GM23338 (cell line): Measurements from ENCODE around the gene RC3H2. TPM values are rescaled to one million over a fixed set of nuclear protein-coding genes. Genes with fewer than 3 reads are reported as not detected.

ENCODE experiments used
- ATAC-seq: fragments of 200-7000 bp; cut with Tn5 transposase; 3 replicates; pipeline ENCODE4 v1.9.1; 2020
- DNase-seq: peaks from one replicate; pipeline ENCODE4 v3.0.0-alpha.2; 2015; ENCODE audit warnings: low spot score
- H2AFZ ChIP-seq: fragments of 200-600 bp; sonication (generic); 2 replicates; pipeline ENCODE4 v1.8.0; 2016; ENCODE audit warnings: antibody characterized with exemption, mild to moderate bottlenecking, moderate library complexity
- H3F3A ChIP-seq: fragments of 200-600 bp; sonication (generic); replicated peaks from 2 replicates; pipeline ENCODE4 v1.8.0; 2017; ENCODE audit warnings: antibody characterized with exemption, mixed run types, low read depth
- H3K27ac ChIP-seq: fragments of 200-600 bp; sonication (generic); 2 replicates; pipeline ENCODE4 v1.6.1; 2016; ENCODE audit warnings: low read depth
- H3K27me3 ChIP-seq: fragments of 200-600 bp; sonication (generic); 2 replicates; pipeline ENCODE4 v1.8.0; 2016; ENCODE audit warnings: mild to moderate bottlenecking, mixed run types, moderate library complexity; ENCODE audit not compliant: insufficient read depth
- H3K36me3 ChIP-seq: fragments of 200-600 bp; sonication (generic); 2 replicates; pipeline ENCODE4 v1.8.0; 2016; ENCODE audit warnings: mild to moderate bottlenecking; ENCODE audit not compliant: insufficient read depth
- H3K4me1 ChIP-seq: fragments of 200-600 bp; sonication (generic); 2 replicates; pipeline ENCODE4 v1.8.0; 2016; ENCODE audit warnings: mild to moderate bottlenecking, moderate library complexity; ENCODE audit not compliant: insufficient read depth
- H3K4me2 ChIP-seq: fragments of 200-600 bp; sonication (generic); 2 replicates; pipeline ENCODE4 v1.7.1; 2017; ENCODE audit warnings: mixed run types
- H3K4me3 ChIP-seq: fragments of 200-600 bp; sonication (generic); 2 replicates; pipeline ENCODE4 v1.6.1; 2016; ENCODE audit warnings: mixed run types
- H3K79me2 ChIP-seq: fragments of 200-600 bp; sonication (generic); replicated peaks from 2 replicates; pipeline ENCODE4 v1.8.0; 2017; ENCODE audit warnings: mild to moderate bottlenecking; ENCODE audit not compliant: insufficient read depth
- H3K9me2 ChIP-seq: fragments of 200-600 bp; sonication (generic); 2 replicates; pipeline ENCODE4 v1.8.0; 2017; ENCODE audit not compliant: insufficient read depth
- H4K20me1 ChIP-seq: fragments of 200-600 bp; sonication (generic); replicated peaks from 2 replicates; pipeline ENCODE4 v1.8.0; 2017; ENCODE audit warnings: mild to moderate bottlenecking; ENCODE audit not compliant: insufficient read depth
- H3K27ac Mint-ChIP-seq: 2 replicates; pipeline ENCODE4 v1.8.0; 2020; ENCODE audit warnings: inconsistent platforms, mild to moderate bottlenecking, moderate library complexity, mixed read lengths
- H3K27me3 Mint-ChIP-seq: 3 replicates; pipeline ENCODE4 v1.8.0; 2022; ENCODE audit warnings: low read depth, mild to moderate bottlenecking, moderate library complexity, mixed read lengths, inconsistent platforms; ENCODE audit not compliant: insufficient read depth, poor library complexity
- H3K36me3 Mint-ChIP-seq: 3 replicates; pipeline ENCODE4 v1.8.0; 2021; ENCODE audit warnings: low read depth, mild to moderate bottlenecking, inconsistent platforms, moderate library complexity, mixed read lengths
- H3K4me1 Mint-ChIP-seq: 3 replicates; pipeline ENCODE4 v1.8.0; 2020; ENCODE audit warnings: mild to moderate bottlenecking, inconsistent platforms, mixed read lengths
- H3K4me3 Mint-ChIP-seq: 3 replicates; pipeline ENCODE4 v1.8.0; 2021; ENCODE audit warnings: moderate library complexity, mild to moderate bottlenecking, inconsistent platforms, mixed read lengths
- H3K9me3 Mint-ChIP-seq: 3 replicates; pipeline ENCODE4 v1.8.0; 2020; ENCODE audit warnings: moderate library complexity, mild to moderate bottlenecking, inconsistent platforms, mixed read lengths
- CREB1 ChIP-seq: fragments of 250-450 bp; sonication (Bioruptor Pico); IDR thresholded peaks from 2 replicates; pipeline ENCODE4 v1.5.0; 2020; ENCODE audit warnings: low read depth, mild to moderate bottlenecking, moderate library complexity
- CTCF ChIP-seq, 2 experiments: fragments of 200-600 bp in 1 of 2; sonication (generic) in 1 of 2; conservative IDR thresholded peaks; 2 replicates each; pipeline versions ENCODE4 v1.5.1 to v1.6.1; 2016 to 2017; ENCODE audit warnings: antibody characterized with exemption in 2 of 2, low read depth in 2 of 2, mild to moderate bottlenecking in 2 of 2, moderate library complexity in 1 of 2
- ETS1 ChIP-seq: IDR thresholded peaks from 2 replicates; pipeline ENCODE4 v1.6.1; 2016; ENCODE audit warnings: antibody characterized with exemption
- EZH2 ChIP-seq: fragments of 200-600 bp; sonication (generic); IDR thresholded peaks from one replicate; pipeline ENCODE4 v1.8.0; 2017; ENCODE audit warnings: antibody characterized with exemption, mild to moderate bottlenecking, low read depth; ENCODE audit not compliant: unreplicated experiment
- EZH2phosphoT487 ChIP-seq: fragments of 200-600 bp; sonication (generic); IDR thresholded peaks from one replicate; pipeline ENCODE4 v1.8.1; 2018; ENCODE audit warnings: antibody characterized with exemption; ENCODE audit not compliant: unreplicated experiment
- JUNB ChIP-seq: IDR thresholded peaks from one replicate; pipeline ENCODE4 v1.6.1; 2016; ENCODE audit warnings: antibody characterized with exemption; ENCODE audit not compliant: unreplicated experiment
- NANOG ChIP-seq: IDR thresholded peaks from 2 replicates; pipeline ENCODE4 v1.6.1; 2016; ENCODE audit warnings: antibody characterized with exemption, borderline replicate concordance
- POLR2AphosphoS5 ChIP-seq: IDR thresholded peaks from 2 replicates; pipeline ENCODE4 v1.6.1; 2016; ENCODE audit warnings: antibody characterized with exemption, low read depth
- REST ChIP-seq: IDR thresholded peaks from one replicate; pipeline ENCODE4 v1.6.1; 2018; ENCODE audit warnings: antibody characterized with exemption; ENCODE audit not compliant: unreplicated experiment
- STAT1 ChIP-seq: IDR thresholded peaks from one replicate; pipeline ENCODE4 v1.6.1; 2016; ENCODE audit warnings: antibody characterized with exemption; ENCODE audit not compliant: unreplicated experiment
- ZNF114 ChIP-seq: fragments of 250-450 bp; sonication (Bioruptor Pico); IDR thresholded peaks from 2 replicates; pipeline ENCODE4 v1.5.0; 2020; ENCODE audit warnings: mild to moderate bottlenecking, moderate library complexity
- ZNF331 ChIP-seq: fragments of 250-450 bp; sonication (Bioruptor Pico); IDR thresholded peaks from 2 replicates; pipeline ENCODE4 v1.5.0; 2020; ENCODE audit warnings: low read depth, mild to moderate bottlenecking, moderate library complexity
- polyA plus RNA-seq: library from polyadenylated mRNA; unstranded; fragments of >200 nt; fragmentation: Nextera tagmentation; extraction: Ambion mirVana; gene quantifications from 2 replicates; pipeline ENCODE4 v1.2.1, GENCODE V29; 2016
- total RNA-seq: library from RNA; depleted of rRNA; stranded (reverse); fragments of >200 nt; shearing (Covaris generic); gene quantifications from 2 replicates; pipeline ENCODE4 v1.2.3, GENCODE V29; 2014
- TF ChIP-seq, protein P1 (sequence below): fragments of 250-450 bp; sonication (Bioruptor Pico); IDR thresholded peaks from 2 replicates; pipeline ENCODE4 v1.5.0; 2020; ENCODE audit warnings: mild to moderate bottlenecking, moderate library complexity

Gene RC3H2
- total and polyA plus RNA-seq, 2 experiments from 2014 or later = 24.9 to 37.5 TPM

- no peak for TF ChIP-seq CTCF (conservative IDR thresholded peaks at IDR 0.05; ENCODE audit: low read depth in 2 of 2)
- no peak for TF ChIP-seq ZNF331 (CRISPR knock-in tag)
- no peak for TF ChIP-seq ZNF114 (CRISPR knock-in tag)
- no peak for TF ChIP-seq CREB1 (CRISPR knock-in tag)
- no peak for TF ChIP-seq STAT1
- no peak for TF ChIP-seq NANOG
- TF ChIP-seq POLR2AphosphoS5 = no peak
- no peak for TF ChIP-seq EZH2phosphoT487
- TF ChIP-seq JUNB = no peak
Measured at GRCh38 chr9:122951056-122951455, 45.9 kb upstream of the RC3H2 start (continued).

DNA sequence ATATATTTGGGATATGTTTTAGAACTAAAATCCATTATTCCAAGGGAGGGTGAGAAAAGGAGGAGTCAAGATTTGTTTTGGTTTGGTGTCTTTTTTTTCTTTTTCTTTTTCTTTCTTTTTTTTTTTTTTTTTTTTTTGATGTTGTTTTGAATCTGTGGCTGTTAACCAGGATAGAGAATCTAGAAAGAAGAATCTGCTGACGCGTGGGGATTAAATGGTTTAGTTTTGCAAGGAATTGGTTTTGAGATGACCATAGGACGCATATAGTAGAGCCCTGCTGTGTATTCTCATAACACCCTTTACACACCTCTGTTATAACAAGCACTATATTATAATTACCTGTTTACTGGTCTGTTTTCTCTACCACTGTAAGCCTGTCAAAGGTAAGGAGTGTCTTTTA, 45.1 kb upstream of the RC3H2 start:
- Histone ChIP-seq H3K27ac (no peak overlapping the region), H3K9me2 (no peaks in the 10 kb centered on the region), H2AFZ (no peak overlapping the region), H3K36me3 (no peaks in the 10 kb centered on the region), H3K4me3 (no peak overlapping the region), H3K79me2 (peaks cover 99% of the 10 kb centered on the region), H3K4me2 (peak overlapping the region; percentile 21), H4K20me1 (peaks cover 8% of the 10 kb centered on the region; the same call in 1 of the 2 replicates), H3K27me3 (no peaks in the 10 kb centered on the region), H3F3A (no peaks in the 10 kb centered on the region), H3K4me1 (peaks cover 44% of the 10 kb centered on the region)
- no peak for ATAC-seq
- H3K4me3 Mint-ChIP-seq = no peak overlapping the region; the same call in 2 of the 3 replicates
- no peak for DNase-seq
- H3K27me3 Mint-ChIP-seq = peaks cover 3% of the 10 kb centered on the region
- peaks cover 54% of the 10 kb centered on the region for H3K4me1 Mint-ChIP-seq
- H3K36me3 Mint-ChIP-seq = no peaks in the 10 kb centered on the region
- peak overlapping the region; percentile 65 for H3K27ac Mint-ChIP-seq
- no peaks in the 10 kb centered on the region for H3K9me3 Mint-ChIP-seq
- no peak for TF ChIP-seq NANOG
- no peak for TF ChIP-seq ZNF114 (CRISPR knock-in tag)
- TF ChIP-seq EZH2 = no peak
- no peak for TF ChIP-seq EZH2phosphoT487
- no peak for TF ChIP-seq POLR2AphosphoS5
- no peak for TF ChIP-seq REST
- no peak for TF ChIP-seq CREB1 (CRISPR knock-in tag)
- TF ChIP-seq, protein P1, sequence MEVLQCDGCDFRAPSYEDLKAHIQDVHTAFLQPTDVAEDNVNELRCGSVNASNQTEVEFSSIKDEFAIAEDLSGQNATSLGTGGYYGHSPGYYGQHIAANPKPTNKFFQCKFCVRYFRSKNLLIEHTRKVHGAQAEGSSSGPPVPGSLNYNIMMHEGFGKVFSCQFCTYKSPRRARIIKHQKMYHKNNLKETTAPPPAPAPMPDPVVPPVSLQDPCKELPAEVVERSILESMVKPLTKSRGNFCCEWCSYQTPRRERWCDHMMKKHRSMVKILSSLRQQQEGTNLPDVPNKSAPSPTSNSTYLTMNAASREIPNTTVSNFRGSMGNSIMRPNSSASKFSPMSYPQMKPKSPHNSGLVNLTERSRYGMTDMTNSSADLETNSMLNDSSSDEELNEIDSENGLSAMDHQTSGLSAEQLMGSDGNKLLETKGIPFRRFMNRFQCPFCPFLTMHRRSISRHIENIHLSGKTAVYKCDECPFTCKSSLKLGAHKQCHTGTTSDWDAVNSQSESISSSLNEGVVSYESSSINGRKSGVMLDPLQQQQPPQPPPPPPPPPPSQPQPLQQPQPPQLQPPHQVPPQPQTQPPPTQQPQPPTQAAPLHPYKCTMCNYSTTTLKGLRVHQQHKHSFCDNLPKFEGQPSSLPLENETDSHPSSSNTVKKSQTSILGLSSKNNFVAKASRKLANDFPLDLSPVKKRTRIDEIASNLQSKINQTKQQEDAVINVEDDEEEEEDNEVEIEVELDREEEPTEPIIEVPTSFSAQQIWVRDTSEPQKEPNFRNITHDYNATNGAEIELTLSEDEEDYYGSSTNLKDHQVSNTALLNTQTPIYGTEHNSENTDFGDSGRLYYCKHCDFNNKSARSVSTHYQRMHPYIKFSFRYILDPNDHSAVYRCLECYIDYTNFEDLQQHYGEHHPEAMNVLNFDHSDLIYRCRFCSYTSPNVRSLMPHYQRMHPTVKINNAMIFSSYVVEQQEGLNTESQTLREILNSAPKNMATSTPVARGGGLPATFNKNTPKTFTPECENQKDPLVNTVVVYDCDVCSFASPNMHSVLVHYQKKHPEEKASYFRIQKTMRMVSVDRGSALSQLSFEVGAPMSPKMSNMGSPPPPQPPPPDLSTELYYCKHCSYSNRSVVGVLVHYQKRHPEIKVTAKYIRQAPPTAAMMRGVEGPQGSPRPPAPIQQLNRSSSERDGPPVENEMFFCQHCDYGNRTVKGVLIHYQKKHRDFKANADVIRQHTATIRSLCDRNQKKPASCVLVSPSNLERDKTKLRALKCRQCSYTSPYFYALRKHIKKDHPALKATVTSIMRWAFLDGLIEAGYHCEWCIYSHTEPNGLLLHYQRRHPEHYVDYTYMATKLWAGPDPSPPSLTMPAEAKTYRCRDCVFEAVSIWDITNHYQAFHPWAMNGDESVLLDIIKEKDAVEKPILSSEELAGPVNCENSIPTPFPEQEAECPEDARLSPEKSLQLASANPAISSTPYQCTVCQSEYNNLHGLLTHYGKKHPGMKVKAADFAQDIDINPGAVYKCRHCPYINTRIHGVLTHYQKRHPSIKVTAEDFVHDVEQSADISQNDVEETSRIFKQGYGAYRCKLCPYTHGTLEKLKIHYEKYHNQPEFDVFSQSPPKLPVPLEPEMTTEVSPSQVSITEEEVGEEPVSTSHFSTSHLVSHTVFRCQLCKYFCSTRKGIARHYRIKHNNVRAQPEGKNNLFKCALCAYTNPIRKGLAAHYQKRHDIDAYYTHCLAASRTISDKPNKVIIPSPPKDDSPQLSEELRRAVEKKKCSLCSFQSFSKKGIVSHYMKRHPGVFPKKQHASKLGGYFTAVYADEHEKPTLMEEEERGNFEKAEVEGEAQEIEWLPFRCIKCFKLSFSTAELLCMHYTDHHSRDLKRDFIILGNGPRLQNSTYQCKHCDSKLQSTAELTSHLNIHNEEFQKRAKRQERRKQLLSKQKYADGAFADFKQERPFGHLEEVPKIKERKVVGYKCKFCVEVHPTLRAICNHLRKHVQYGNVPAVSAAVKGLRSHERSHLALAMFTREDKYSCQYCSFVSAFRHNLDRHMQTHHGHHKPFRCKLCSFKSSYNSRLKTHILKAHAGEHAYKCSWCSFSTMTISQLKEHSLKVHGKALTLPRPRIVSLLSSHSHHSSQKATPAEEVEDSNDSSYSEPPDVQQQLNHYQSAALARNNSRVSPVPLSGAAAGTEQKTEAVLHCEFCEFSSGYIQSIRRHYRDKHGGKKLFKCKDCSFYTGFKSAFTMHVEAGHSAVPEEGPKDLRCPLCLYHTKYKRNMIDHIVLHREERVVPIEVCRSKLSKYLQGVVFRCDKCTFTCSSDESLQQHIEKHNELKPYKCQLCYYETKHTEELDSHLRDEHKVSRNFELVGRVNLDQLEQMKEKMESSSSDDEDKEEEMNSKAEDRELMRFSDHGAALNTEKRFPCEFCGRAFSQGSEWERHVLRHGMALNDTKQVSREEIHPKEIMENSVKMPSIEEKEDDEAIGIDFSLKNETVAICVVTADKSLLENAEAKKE (CRISPR knock-in tag) = no peak
- TF ChIP-seq ETS1 = no peak
- no peak for TF ChIP-seq ZNF331 (CRISPR knock-in tag)
- no peak for TF ChIP-seq STAT1
